ENCODE results near the gene GPRC5B.

Gene GPRC5B

GRCh38 chr16:19812986-19813385 is 71.7 kb downstream of the GPRC5B start:
- no peak for DNase-seq (ENCODE audit: low read depth in 2 of 2)

- no peak for DNase-seq (ENCODE audit: low read depth in 2 of 2)
These were observed 73.6 kb downstream of the GPRC5B start for GRCh38 chr16:19810817-19811731.

- no peak for DNase-seq (ENCODE audit: low read depth in 2 of 2)
These were observed 75.0 kb downstream of the GPRC5B start for GRCh38 chr16:19809693-19810092.

- DNase-seq (ENCODE audit: low read depth in 2 of 2), result no peak
These were observed 75.5 kb downstream of the GPRC5B start for GRCh38 chr16:19809121-19809635.

- DNase-seq (ENCODE audit: low read depth in 2 of 2), result no peak
These were observed 76.5 kb downstream of the GPRC5B start for GRCh38 chr16:19808061-19808641.

Measured in stimulated activated CD4-positive, alpha-beta T cell treated with anti-CD3 and anti-CD28 coated beads, Interleukin-1b, Interleukin-23, amount 100 ng/mL, for 4 hours (primary cell).